ENCODE data around the gene B9D1.
"Not testable (repeated sequence)": the region's sequence is repeated elsewhere in the genome, so short reads cannot be mapped to it uniquely, and the experiment has no call there.

Gene B9D1

DNA sequence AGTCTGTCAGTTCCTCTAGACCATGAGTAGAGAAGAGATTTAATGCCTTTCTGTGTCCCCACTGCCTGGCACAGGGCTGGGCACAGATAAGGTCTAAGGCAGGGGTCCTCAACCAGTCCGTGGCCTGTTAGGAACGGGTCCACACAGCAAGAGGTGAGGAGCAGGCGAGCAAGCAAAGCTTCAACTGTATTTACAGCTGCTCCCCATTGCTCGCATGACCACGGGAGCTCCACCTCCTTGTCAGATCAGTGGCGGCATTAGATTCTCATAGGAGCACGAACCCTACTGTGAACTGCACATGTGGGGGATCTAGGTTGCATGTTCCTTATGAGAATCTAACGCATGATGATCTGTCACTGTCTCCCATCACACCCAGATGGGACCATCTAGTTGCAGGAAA, 1.8 kb downstream of the B9D1 start:
- TF ChIP-seq L3MBTL2 (conservative IDR thresholded peaks at IDR 0.05) (no peak), FOXA1 (IDR thresholded peaks at IDR 0.05) (no peak), NFRKB (IDR thresholded peaks at IDR 0.05) (no peak), HDGF (IDR thresholded peaks at IDR 0.05; ENCODE audit: borderline replicate concordance) (no peak), ZNF384 (IDR thresholded peaks at IDR 0.05) (no peak), FOXK2 (IDR thresholded peaks at IDR 0.05) (no peak), BHLHE40 (IDR thresholded peaks at IDR 0.05; ENCODE audit: borderline replicate concordance) (no peak), ARNT (IDR thresholded peaks at IDR 0.05) (no peak), SP1 (IDR thresholded peaks at IDR 0.05) (no peak), CTBP1 (IDR thresholded peaks at IDR 0.05; ENCODE audit: borderline replicate concordance) (no peak), TARDBP (IDR thresholded peaks at IDR 0.05) (no peak), FOXM1 (IDR thresholded peaks at IDR 0.05; ENCODE audit: borderline replicate concordance) (no peak), PKNOX1 (IDR thresholded peaks at IDR 0.05) (no peak), LEF1 (IDR thresholded peaks at IDR 0.05; ENCODE audit: borderline replicate concordance) (no peak), SUZ12 (IDR thresholded peaks at IDR 0.05) (no peak), ELF4 (IDR thresholded peaks at IDR 0.05) (no peak)
- DNase-seq (ENCODE audit: extremely low spot score) = no peak
- ChIA-PET POLR2A (interaction anchor here (3.1 kb wide), 1 partner anchor 17 kb away, joined by 41 read pairs; the partner anchor contains the start of gene MAPK7), CTCF (no interaction called here)

GRCh38 chr17:19359856-19360255, 2.7 kb downstream of the B9D1 start:
- TF ChIP-seq BHLHE40 (IDR thresholded peaks at IDR 0.05; ENCODE audit: borderline replicate concordance) (no peak), CTBP1 (IDR thresholded peaks at IDR 0.05; ENCODE audit: borderline replicate concordance) (no peak), ZNF384 (IDR thresholded peaks at IDR 0.05) (no peak)
- ChIA-PET POLR2A (interaction anchor here (0.8 to 1.7 kb wide), 2 partner anchors 18 to 88 kb away, joined by 3 to 9 read pairs; partner anchors contain the start of gene MAPK7), CTCF (no interaction called here)
- DNase-seq (ENCODE audit: extremely low spot score) = no peak

DNA sequence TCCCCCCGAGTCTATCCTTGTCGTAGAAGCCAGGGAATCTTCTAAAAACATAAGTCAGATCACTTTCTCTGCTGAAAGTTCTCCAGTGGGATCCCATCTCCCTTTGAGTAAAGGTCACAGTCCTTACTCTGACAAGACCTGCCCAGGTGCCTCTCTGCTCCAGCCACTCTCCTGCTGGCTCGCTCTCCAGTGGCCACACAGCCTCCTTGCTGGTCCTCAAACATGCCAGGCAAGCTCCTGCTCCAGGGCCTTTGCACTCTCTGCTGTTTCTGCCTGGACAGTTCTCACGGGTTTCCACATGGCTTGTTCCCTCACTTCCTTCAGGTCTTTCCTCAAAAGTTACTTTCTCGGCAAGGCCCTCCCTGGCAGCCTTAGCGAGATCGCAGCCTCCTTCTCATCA, 3.4 kb downstream of the B9D1 start:
- ChIA-PET POLR2A (interaction anchor here (1.7 kb wide), 1 partner anchor 19 kb away, joined by 9 read pairs; the partner anchor contains the start of gene MAPK7), CTCF (no interaction called here)
- DNase-seq (ENCODE audit: extremely low spot score) = no peak
- TF ChIP-seq SP1 (IDR thresholded peaks at IDR 0.05) (no peak), CTBP1 (IDR thresholded peaks at IDR 0.05; ENCODE audit: borderline replicate concordance) (no peak), L3MBTL2 (conservative IDR thresholded peaks at IDR 0.05) (no peak), FOXA1 (IDR thresholded peaks at IDR 0.05) (no peak), SUZ12 (IDR thresholded peaks at IDR 0.05) (no peak), ZNF384 (IDR thresholded peaks at IDR 0.05) (no peak), ARNT (IDR thresholded peaks at IDR 0.05) (no peak), TARDBP (IDR thresholded peaks at IDR 0.05) (no peak), FOXK2 (IDR thresholded peaks at IDR 0.05) (no peak), PKNOX1 (IDR thresholded peaks at IDR 0.05) (no peak), ELF4 (IDR thresholded peaks at IDR 0.05) (no peak), NFRKB (IDR thresholded peaks at IDR 0.05) (no peak), BHLHE40 (IDR thresholded peaks at IDR 0.05; ENCODE audit: borderline replicate concordance) (no peak)

DNA sequence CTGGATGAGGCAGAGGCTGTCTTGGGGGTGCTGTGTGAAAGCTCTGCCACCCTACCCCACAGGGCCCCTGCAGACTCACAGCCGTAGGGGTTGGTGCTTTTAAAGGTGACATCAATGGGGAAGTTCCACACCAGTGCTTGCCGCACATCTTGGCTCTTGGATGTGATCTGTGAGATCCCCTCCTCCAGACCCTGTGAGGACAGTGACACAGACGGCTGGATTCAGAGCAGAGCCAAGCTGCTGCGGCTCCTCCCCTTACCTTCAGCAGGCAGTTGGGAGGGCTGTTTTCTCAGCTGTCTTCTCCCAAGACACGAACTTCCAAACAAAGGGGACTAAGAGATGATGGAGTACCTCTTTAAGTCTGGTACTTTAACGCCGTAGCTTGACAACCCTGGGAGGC, 4.8 kb downstream of the B9D1 start:
- ChIA-PET POLR2A (interaction anchor here (0.9 to 1.8 kb wide), 2 partner anchors 8 to 20 kb away, joined by 3 to 9 read pairs; partner anchors contain the start of gene MAPK7), CTCF (no interaction called here)
- DNase-seq (ENCODE audit: extremely low spot score) = no peak
- TF ChIP-seq FOXM1 (IDR thresholded peaks at IDR 0.05; ENCODE audit: borderline replicate concordance) (no peak), ZNF384 (IDR thresholded peaks at IDR 0.05) (no peak), FOXK2 (IDR thresholded peaks at IDR 0.05) (no peak), HDGF (IDR thresholded peaks at IDR 0.05; ENCODE audit: borderline replicate concordance) (no peak), TARDBP (IDR thresholded peaks at IDR 0.05) (no peak), PKNOX1 (IDR thresholded peaks at IDR 0.05) (no peak), SP1 (IDR thresholded peaks at IDR 0.05) (no peak), FOXA1 (IDR thresholded peaks at IDR 0.05) (no peak)

GRCh38 chr17:19357351-19357750, 5.2 kb downstream of the B9D1 start:
- CTCF ChIA-PET = no interaction called here
- TF ChIP-seq SP1 (IDR thresholded peaks at IDR 0.05) (no peak), NFRKB (IDR thresholded peaks at IDR 0.05) (no peak), ARNT (IDR thresholded peaks at IDR 0.05) (no peak), ZNF384 (IDR thresholded peaks at IDR 0.05) (no peak), HDGF (IDR thresholded peaks at IDR 0.05; ENCODE audit: borderline replicate concordance) (no peak), FOXA1 (IDR thresholded peaks at IDR 0.05) (no peak), FOXM1 (IDR thresholded peaks at IDR 0.05; ENCODE audit: borderline replicate concordance) (no peak), ELF4 (IDR thresholded peaks at IDR 0.05) (no peak), BHLHE40 (IDR thresholded peaks at IDR 0.05; ENCODE audit: borderline replicate concordance) (no peak), L3MBTL2 (conservative IDR thresholded peaks at IDR 0.05) (no peak), LEF1 (IDR thresholded peaks at IDR 0.05; ENCODE audit: borderline replicate concordance) (no peak)
- DNase-seq (ENCODE audit: extremely low spot score) = no peak
- POLR2A ChIA-PET = interaction anchor here (1.8 kb wide), 1 partner anchor 20 kb away, joined by 9 read pairs; the partner anchor contains the start of gene MAPK7

GRCh38 chr17:19354748-19355147, 7.8 kb downstream of the B9D1 start:
- TF ChIP-seq SP1 (IDR thresholded peaks at IDR 0.05) = no peak
- TF ChIP-seq TARDBP (IDR thresholded peaks at IDR 0.05) = no peak
- TF ChIP-seq ARNT (IDR thresholded peaks at IDR 0.05) = no peak
- no peak for TF ChIP-seq FOXM1 (IDR thresholded peaks at IDR 0.05; ENCODE audit: borderline replicate concordance)
- no peak for TF ChIP-seq FOXA1 (IDR thresholded peaks at IDR 0.05)
- no peak for TF ChIP-seq PKNOX1 (IDR thresholded peaks at IDR 0.05)
- TF ChIP-seq SUZ12 (IDR thresholded peaks at IDR 0.05) = no peak
- TF ChIP-seq FOXK2 (IDR thresholded peaks at IDR 0.05) = no peak
- TF ChIP-seq LEF1 (IDR thresholded peaks at IDR 0.05; ENCODE audit: borderline replicate concordance) = no peak
- no peak for TF ChIP-seq L3MBTL2 (conservative IDR thresholded peaks at IDR 0.05)
- TF ChIP-seq HDGF (IDR thresholded peaks at IDR 0.05; ENCODE audit: borderline replicate concordance) = no peak
- no peak for TF ChIP-seq CTBP1 (IDR thresholded peaks at IDR 0.05; ENCODE audit: borderline replicate concordance)
- DNase-seq (ENCODE audit: extremely low spot score) = no peak
- CTCF ChIA-PET = interaction anchor here (1.3 kb wide), 1 partner anchor 8 kb away, joined by 7 read pairs; the partner anchor contains the start of gene B9D1
- POLR2A ChIA-PET = interaction anchor here (0.7 to 1.2 kb wide), 2 partner anchors 23 to 94 kb away, joined by 3 to 5 read pairs; partner anchors contain the start of gene MAPK7

GRCh38 chr17:19353401-19353800, 9.1 kb downstream of the B9D1 start:
- POLR2A ChIA-PET = interaction anchor here (1.2 kb wide), 1 partner anchor 24 kb away, joined by 5 read pairs; the partner anchor contains the start of gene MAPK7
- not testable (repeated sequence) for DNase-seq (ENCODE audit: extremely low spot score)
- CTCF ChIA-PET = interaction anchor here (1.3 kb wide), 1 partner anchor 9 kb away, joined by 7 read pairs; the partner anchor contains the start of gene B9D1
